ENCODE measurements around the gene ETV4.

- no peak for TF ChIP-seq CTCF (IDR thresholded peaks at IDR 0.05)
- no peak for TF ChIP-seq POLR2A (IDR thresholded peaks at IDR 0.05)
These were observed 2.8 kb downstream of the ETV4 start for GRCh38 chr17:43543300-43543699.
